ENCODE results near the gene MADD. TPM values are rescaled to one million over a fixed set of nuclear protein-coding genes. Genes with fewer than 3 reads are reported as not detected.

The MADD gene
- total RNA-seq, 1 experiment from 2014 or later, result 42.9 TPM

DNA sequence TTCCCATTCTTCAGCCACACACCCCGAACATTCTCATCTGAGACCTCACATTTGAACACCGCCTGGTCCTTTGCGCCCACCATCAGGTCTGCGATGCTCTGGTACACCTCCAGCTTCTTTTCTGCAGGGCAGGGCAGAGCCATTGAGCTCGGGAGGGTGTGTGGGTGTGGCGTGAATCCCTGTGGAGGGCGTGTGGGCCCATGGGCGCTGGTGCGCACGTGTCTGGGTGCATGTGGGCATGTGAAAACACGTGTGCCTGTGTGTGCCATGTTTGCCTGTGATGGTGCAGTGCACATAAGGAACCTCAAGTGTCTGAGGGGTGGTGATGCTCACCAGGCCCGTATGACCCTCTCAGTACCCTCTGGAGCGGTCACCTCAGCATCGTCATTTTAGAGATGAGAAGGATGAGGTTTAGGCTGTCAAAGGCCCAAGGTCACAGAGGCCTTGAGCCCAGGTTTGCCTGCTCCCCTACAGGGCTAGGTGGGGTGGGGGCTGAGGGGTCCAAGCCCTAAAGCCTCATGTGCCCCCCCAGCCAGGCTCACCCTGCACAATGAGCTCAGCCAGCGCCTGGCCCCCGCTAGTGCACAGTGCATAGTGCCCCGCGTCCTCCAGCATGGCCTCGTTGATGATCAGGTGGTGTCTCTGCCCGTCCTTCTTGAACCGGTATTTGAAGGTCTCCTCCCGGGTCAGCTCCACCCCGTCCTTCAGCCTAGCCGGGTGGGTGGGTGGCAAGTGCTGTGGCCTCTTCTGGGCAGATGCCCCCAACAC, 72.3 kb downstream of the MADD start:
- CTCF ChIA-PET, result no interaction called here
- intact Hi-C loops (cut with micrococcal nuclease; ENCODE audit: unreplicated experiment), result no loop called here
- H3K27ac Mint-ChIP-seq (ENCODE audit: unreplicated experiment), result no peak overlapping the region

GRCh38 chr11:47342854-47343253, 72.9 kb downstream of the MADD start:
- intact Hi-C loops (cut with micrococcal nuclease; ENCODE audit: unreplicated experiment), result no loop called here
- H3K9me3 Mint-ChIP-seq (ENCODE audit: low read depth, unreplicated experiment), result no peaks in the 10 kb centered on the region
- H3K4me3 Mint-ChIP-seq (ENCODE audit: low read depth, unreplicated experiment), result no peak overlapping the region
- no TSS peak for BruUV-seq (replicated peaks)
- H3K27ac Mint-ChIP-seq (ENCODE audit: unreplicated experiment), result no peak overlapping the region
- CTCF ChIA-PET, result no interaction called here
- no peaks in the 10 kb centered on the region for H3K4me1 Mint-ChIP-seq (ENCODE audit: low read depth, unreplicated experiment)
- TF ChIP-seq, protein P1, sequence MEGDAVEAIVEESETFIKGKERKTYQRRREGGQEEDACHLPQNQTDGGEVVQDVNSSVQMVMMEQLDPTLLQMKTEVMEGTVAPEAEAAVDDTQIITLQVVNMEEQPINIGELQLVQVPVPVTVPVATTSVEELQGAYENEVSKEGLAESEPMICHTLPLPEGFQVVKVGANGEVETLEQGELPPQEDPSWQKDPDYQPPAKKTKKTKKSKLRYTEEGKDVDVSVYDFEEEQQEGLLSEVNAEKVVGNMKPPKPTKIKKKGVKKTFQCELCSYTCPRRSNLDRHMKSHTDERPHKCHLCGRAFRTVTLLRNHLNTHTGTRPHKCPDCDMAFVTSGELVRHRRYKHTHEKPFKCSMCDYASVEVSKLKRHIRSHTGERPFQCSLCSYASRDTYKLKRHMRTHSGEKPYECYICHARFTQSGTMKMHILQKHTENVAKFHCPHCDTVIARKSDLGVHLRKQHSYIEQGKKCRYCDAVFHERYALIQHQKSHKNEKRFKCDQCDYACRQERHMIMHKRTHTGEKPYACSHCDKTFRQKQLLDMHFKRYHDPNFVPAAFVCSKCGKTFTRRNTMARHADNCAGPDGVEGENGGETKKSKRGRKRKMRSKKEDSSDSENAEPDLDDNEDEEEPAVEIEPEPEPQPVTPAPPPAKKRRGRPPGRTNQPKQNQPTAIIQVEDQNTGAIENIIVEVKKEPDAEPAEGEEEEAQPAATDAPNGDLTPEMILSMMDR (IDR thresholded peaks at IDR 0.05; ENCODE audit: unreplicated experiment), result no peak
- H3K36me3 Mint-ChIP-seq (ENCODE audit: insufficient read depth, unreplicated experiment), result peaks cover 4% of the 10 kb centered on the region
- H3K27me3 Mint-ChIP-seq (ENCODE audit: unreplicated experiment), result peaks cover 81% of the 10 kb centered on the region
- no peak for DNase-seq

More for the DNA sequence above, 72.3 kb downstream of the MADD start:
- TF ChIP-seq, protein P1 (IDR thresholded peaks at IDR 0.05; ENCODE audit: unreplicated experiment), result no peak
- DNase-seq, result no peak
- BruUV-seq (replicated peaks), result no TSS peak
- H3K4me1 Mint-ChIP-seq (ENCODE audit: low read depth, unreplicated experiment), result no peaks in the 10 kb centered on the region
- peaks cover 81% of the 10 kb centered on the region for H3K27me3 Mint-ChIP-seq (ENCODE audit: unreplicated experiment)
- no peak overlapping the region for H3K4me3 Mint-ChIP-seq (ENCODE audit: low read depth, unreplicated experiment)
- H3K9me3 Mint-ChIP-seq (ENCODE audit: low read depth, unreplicated experiment), result no peaks in the 10 kb centered on the region
- peaks cover 4% of the 10 kb centered on the region for H3K36me3 Mint-ChIP-seq (ENCODE audit: insufficient read depth, unreplicated experiment)

GRCh38 chr11:47345890-47346563, 76.1 kb downstream of the MADD start:
- H3K27ac Mint-ChIP-seq (ENCODE audit: unreplicated experiment), result no peak overlapping the region
- CTCF ChIA-PET, result no interaction called here

DNA sequence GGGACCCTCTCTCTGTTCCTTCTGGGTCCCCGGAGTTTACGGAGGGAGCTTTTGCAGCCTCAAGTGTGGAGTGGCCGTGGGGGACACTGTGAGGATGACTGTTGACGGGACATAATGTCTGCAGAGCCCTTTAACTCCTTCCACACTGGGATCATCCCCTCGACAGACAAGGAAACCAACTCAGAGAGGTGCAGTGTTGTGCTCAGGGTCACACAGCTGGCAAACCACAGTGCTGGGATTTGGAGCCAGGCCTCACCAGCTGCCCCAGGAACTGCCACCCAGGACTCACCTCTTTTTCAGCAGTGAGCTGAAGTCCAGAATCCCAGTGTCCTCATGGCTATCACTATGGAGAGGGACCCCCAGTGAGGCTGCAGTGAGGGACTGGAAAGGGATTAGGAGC, 77.2 kb downstream of the MADD start:
- no TSS peak for BruUV-seq (replicated peaks)
- Mint-ChIP-seq H3K4me3 (ENCODE audit: low read depth, unreplicated experiment) (no peak overlapping the region), H3K9me3 (ENCODE audit: low read depth, unreplicated experiment) (no peaks in the 10 kb centered on the region), H3K27me3 (ENCODE audit: unreplicated experiment) (peaks cover 66% of the 10 kb centered on the region), H3K4me1 (ENCODE audit: low read depth, unreplicated experiment) (no peaks in the 10 kb centered on the region), H3K27ac (ENCODE audit: unreplicated experiment) (no peak overlapping the region), H3K36me3 (ENCODE audit: insufficient read depth, unreplicated experiment) (peaks cover 4% of the 10 kb centered on the region)
- no peak for DNase-seq
- CTCF ChIA-PET, result no interaction called here
- TF ChIP-seq, protein P1 (IDR thresholded peaks at IDR 0.05; ENCODE audit: unreplicated experiment), result no peak
- intact Hi-C loops (cut with micrococcal nuclease; ENCODE audit: unreplicated experiment), result loop anchor here (5.0 kb wide), 1 partner anchor 75 kb away; the partner anchor contains the start of gene MADD

More at GRCh38 chr11:47345890-47346563, 76.1 kb downstream of the MADD start:
- peaks cover 4% of the 10 kb centered on the region for H3K36me3 Mint-ChIP-seq (ENCODE audit: insufficient read depth, unreplicated experiment)
- TF ChIP-seq, protein P1 (IDR thresholded peaks at IDR 0.05; ENCODE audit: unreplicated experiment), result no peak
- DNase-seq, result no peak
- no TSS peak for BruUV-seq (replicated peaks)
- H3K27me3 Mint-ChIP-seq (ENCODE audit: unreplicated experiment), result peaks cover 77% of the 10 kb centered on the region
- no peaks in the 10 kb centered on the region for H3K4me1 Mint-ChIP-seq (ENCODE audit: low read depth, unreplicated experiment)
- no peaks in the 10 kb centered on the region for H3K9me3 Mint-ChIP-seq (ENCODE audit: low read depth, unreplicated experiment)
- H3K4me3 Mint-ChIP-seq (ENCODE audit: low read depth, unreplicated experiment), result no peak overlapping the region
- intact Hi-C loops (cut with micrococcal nuclease; ENCODE audit: unreplicated experiment), result loop anchor here (5.0 kb wide), 1 partner anchor 74 kb away; the partner anchor contains the start of gene MADD

Data from Calu3 (cell line).